Liver (tissue), 9 donors: ENCODE data around the gene C5. TPM values are rescaled to one million over a fixed set of nuclear protein-coding genes. Genes with fewer than 3 reads are reported as not detected.
A peak's percentile ranks its signal among the peaks of the same experiment; 100 is the strongest.

Source experiments
- DNase-seq: peaks from one replicate; pipeline ENCODE4 v3.0.0-alpha.2; 2017; ENCODE audit warnings: low spot score
- H3K27ac ChIP-seq, 2 donors: one replicate each; pipeline ENCODE4 v1.7.0; 2013; ENCODE audit warnings: inconsistent platforms in 2 of 2, low read length in 2 of 2, control low read depth in 1 of 2, low read depth in 1 of 2, mild to moderate bottlenecking in 1 of 2
- H3K27me3 ChIP-seq, 4 donors: one replicate each; pipeline versions ENCODE4 v1.6.1 to v1.7.0; 2013; ENCODE audit warnings: low read length in 3 of 4, inconsistent platforms in 1 of 4, mild to moderate bottlenecking in 1 of 4, moderate library complexity in 1 of 4; ENCODE audit not compliant: control insufficient read depth in 4 of 4, insufficient read depth in 4 of 4
- H3K36me3 ChIP-seq, 4 donors: one replicate each; pipeline versions ENCODE4 v1.6.1 to v1.7.0; 2013; ENCODE audit warnings: low read length in 3 of 4, mild to moderate bottlenecking in 3 of 4, low read depth in 1 of 4, moderate library complexity in 1 of 4; ENCODE audit not compliant: control insufficient read depth in 4 of 4, insufficient read depth in 3 of 4
- H3K4me1 ChIP-seq, 4 donors: one replicate each; pipeline versions ENCODE4 v1.6.1 to v1.7.0; 2013; ENCODE audit warnings: low read length in 3 of 4, mild to moderate bottlenecking in 3 of 4, moderate library complexity in 1 of 4; ENCODE audit not compliant: control insufficient read depth in 4 of 4, insufficient read depth in 4 of 4
- H3K4me3 ChIP-seq, 3 donors: one replicate each; pipeline versions ENCODE4 v1.6.1 to v1.7.0; 2013; ENCODE audit warnings: low read length in 3 of 3, control low read depth in 1 of 3, low read depth in 1 of 3, mild to moderate bottlenecking in 1 of 3
- H3K9ac ChIP-seq, 2 donors: one replicate each; pipeline ENCODE4 v1.7.0; 2013; ENCODE audit warnings: low read length in 2 of 2, mild to moderate bottlenecking in 2 of 2, moderate library complexity in 2 of 2, control low read depth in 1 of 2, low read depth in 1 of 2
- H3K9me3 ChIP-seq, 4 donors: one replicate each; pipeline versions ENCODE4 v1.6.1 to v1.7.0; 2013; ENCODE audit warnings: low read length in 3 of 4; ENCODE audit not compliant: control insufficient read depth in 4 of 4
- ATF3 ChIP-seq: IDR thresholded peaks from 2 replicates; pipeline ENCODE4 v1.6.1; 2016; ENCODE audit warnings: antibody characterized with exemption
- CTCF ChIP-seq: fragments of 150-350 bp; IDR thresholded peaks from 2 replicates; pipeline ENCODE4 v1.5.1; 2017; ENCODE audit warnings: improper control_type of control experiment, low read depth, low read length; ENCODE audit not compliant: missing input control
- EGR1 ChIP-seq, 2 donors: IDR thresholded peaks; 2 replicates each; pipeline ENCODE4 v1.6.1; 2016 to 2018; ENCODE audit warnings: antibody characterized with exemption in 2 of 2, low read depth in 2 of 2
- FOXA2 ChIP-seq: IDR thresholded peaks from 2 replicates; pipeline ENCODE4 v1.6.1; 2016; ENCODE audit warnings: antibody characterized with exemption
- GABPA ChIP-seq, 2 donors: IDR thresholded peaks in 1 of 2; conservative IDR thresholded peaks in 1 of 2; 2 replicates each; pipeline ENCODE4 v1.6.1; 2016; ENCODE audit warnings: antibody characterized with exemption in 2 of 2, mild to moderate bottlenecking in 1 of 2, moderate library complexity in 1 of 2
- HNF4A ChIP-seq, 2 donors: conservative IDR thresholded peaks; 2 replicates each; pipeline ENCODE4 v1.6.1; 2016; ENCODE audit warnings: antibody characterized with exemption in 2 of 2, mild to moderate bottlenecking in 2 of 2
- HNF4G ChIP-seq: IDR thresholded peaks from 2 replicates; pipeline ENCODE4 v1.6.1; 2016; ENCODE audit warnings: antibody characterized with exemption
- JUND ChIP-seq, 2 donors: IDR thresholded peaks; 2 replicates each; pipeline ENCODE4 v1.6.1; 2016; ENCODE audit warnings: antibody characterized with exemption in 2 of 2
- MAX ChIP-seq: IDR thresholded peaks from 2 replicates; pipeline ENCODE4 v1.6.1; 2016; ENCODE audit warnings: antibody characterized with exemption
- NR2F2 ChIP-seq: IDR thresholded peaks from 2 replicates; pipeline ENCODE4 v1.6.1; 2016; ENCODE audit warnings: antibody characterized with exemption
- RAD21 ChIP-seq, 2 donors: IDR thresholded peaks; 2 replicates each; pipeline ENCODE4 v1.6.1; 2016; ENCODE audit warnings: antibody characterized with exemption in 2 of 2, mild to moderate bottlenecking in 2 of 2
- SP1 ChIP-seq: IDR thresholded peaks from 2 replicates; pipeline ENCODE4 v1.6.1; 2018; ENCODE audit warnings: antibody characterized with exemption, mild to moderate bottlenecking
- TAF1 ChIP-seq: conservative IDR thresholded peaks from 2 replicates; pipeline ENCODE4 v1.6.1; 2016; ENCODE audit warnings: antibody characterized with exemption, mild to moderate bottlenecking
- YY1 ChIP-seq: IDR thresholded peaks from 2 replicates; pipeline ENCODE4 v1.6.1; 2016; ENCODE audit warnings: antibody characterized with exemption, mild to moderate bottlenecking
- ZBTB33 ChIP-seq: IDR thresholded peaks from 2 replicates; pipeline ENCODE4 v1.6.1; 2016; ENCODE audit warnings: antibody characterized with exemption
- WGBS: extraction: QIAGEN DNeasy Blood & Tissue Kit; methylation state at CpG from one replicate; pipeline ENCODE4 v1.1.7; 2013; 5-methylcytosine and 5-hydroxymethylcytosine counted together
- polyA plus RNA-seq, 2 donors: library from polyadenylated mRNA; stranded (reverse) in 1 of 2; unstranded in 1 of 2; fragments of 200-250 nt in 1 of 2; fragments of >200 nt in 1 of 2; fragmentation: Nextera tagmentation in 1 of 2; extraction: Ambion mirVana in 1 of 2; gene quantifications; one replicate each; pipeline versions ENCODE4 v1.2.1 to v1.2.3, GENCODE V29; 2013 to 2015
- total RNA-seq, 2 donors: library from RNA; depleted of rRNA; stranded (reverse); fragments of >200 nt; gene quantifications; one replicate each; pipeline ENCODE4 v1.2.3, GENCODE V29; 2014
- TF ChIP-seq, protein P1 (sequence below): IDR thresholded peaks from 2 replicates; pipeline ENCODE4 v1.6.1; 2016; ENCODE audit warnings: antibody characterized with exemption, mild to moderate bottlenecking
- donor health status: healthy.
- donor health status: healthy.
- donor health status: healthy.
- donor health status: healthy.
- donor health status: healthy.

The C5 gene
- total and polyA plus RNA-seq, 4 donors, result 127 to 485 (median 361) TPM

GRCh38 chr9:120928015-120928482, 122.0 kb downstream of the C5 start:
- peaks cover 0 to 10% (median 4%) of the 10 kb centered on the region in 4 donors for H3K4me1 ChIP-seq
- peak overlapping the region; percentile 71 to 79 for H3K27ac ChIP-seq
- H3K36me3 ChIP-seq, result no peaks in the 10 kb centered on the region
- peak overlapping the region; percentile 61 to 77 (median 72) for H3K4me3 ChIP-seq
- no peak for DNase-seq
- H3K27me3 ChIP-seq, result no peaks in the 10 kb centered on the region
- peak overlapping the region in 1 of 2 donors; percentile 15 for H3K9ac ChIP-seq
- 59% methylated on average over 14 of the region's 14 CpGs for WGBS
- TF ChIP-seq HNF4A (conservative IDR thresholded peaks at IDR 0.05) (no peak), RAD21 (IDR thresholded peaks at IDR 0.05) (no peak), YY1 (no peak), ATF3 (no peak), HNF4G (no peak), ZBTB33 (no peak), EGR1 (IDR thresholded peaks at IDR 0.05; ENCODE audit: low read depth in 2 of 2) (no peak), CTCF (no peak), SP1 (no peak), NR2F2 (no peak), FOXA2 (no peak), JUND (IDR thresholded peaks at IDR 0.05) (no peak), GABPA (IDR thresholded peaks at IDR 0.05 in 1 of 2, conservative IDR thresholded peaks at IDR 0.05 in 1 of 2) (no peak), MAX (no peak), TAF1 (no peak)
- TF ChIP-seq, protein P1, sequence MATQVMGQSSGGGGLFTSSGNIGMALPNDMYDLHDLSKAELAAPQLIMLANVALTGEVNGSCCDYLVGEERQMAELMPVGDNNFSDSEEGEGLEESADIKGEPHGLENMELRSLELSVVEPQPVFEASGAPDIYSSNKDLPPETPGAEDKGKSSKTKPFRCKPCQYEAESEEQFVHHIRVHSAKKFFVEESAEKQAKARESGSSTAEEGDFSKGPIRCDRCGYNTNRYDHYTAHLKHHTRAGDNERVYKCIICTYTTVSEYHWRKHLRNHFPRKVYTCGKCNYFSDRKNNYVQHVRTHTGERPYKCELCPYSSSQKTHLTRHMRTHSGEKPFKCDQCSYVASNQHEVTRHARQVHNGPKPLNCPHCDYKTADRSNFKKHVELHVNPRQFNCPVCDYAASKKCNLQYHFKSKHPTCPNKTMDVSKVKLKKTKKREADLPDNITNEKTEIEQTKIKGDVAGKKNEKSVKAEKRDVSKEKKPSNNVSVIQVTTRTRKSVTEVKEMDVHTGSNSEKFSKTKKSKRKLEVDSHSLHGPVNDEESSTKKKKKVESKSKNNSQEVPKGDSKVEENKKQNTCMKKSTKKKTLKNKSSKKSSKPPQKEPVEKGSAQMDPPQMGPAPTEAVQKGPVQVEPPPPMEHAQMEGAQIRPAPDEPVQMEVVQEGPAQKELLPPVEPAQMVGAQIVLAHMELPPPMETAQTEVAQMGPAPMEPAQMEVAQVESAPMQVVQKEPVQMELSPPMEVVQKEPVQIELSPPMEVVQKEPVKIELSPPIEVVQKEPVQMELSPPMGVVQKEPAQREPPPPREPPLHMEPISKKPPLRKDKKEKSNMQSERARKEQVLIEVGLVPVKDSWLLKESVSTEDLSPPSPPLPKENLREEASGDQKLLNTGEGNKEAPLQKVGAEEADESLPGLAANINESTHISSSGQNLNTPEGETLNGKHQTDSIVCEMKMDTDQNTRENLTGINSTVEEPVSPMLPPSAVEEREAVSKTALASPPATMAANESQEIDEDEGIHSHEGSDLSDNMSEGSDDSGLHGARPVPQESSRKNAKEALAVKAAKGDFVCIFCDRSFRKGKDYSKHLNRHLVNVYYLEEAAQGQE, result no peak
- H3K9me3 ChIP-seq, result no peaks in the 10 kb centered on the region
